Panc1 (cell line): ENCODE measurements around the gene PSMD1.

ENCODE experiments used
- POLR2AphosphoS5 ChIP-seq: IDR thresholded peaks from 2 replicates; pipeline ENCODE4 v1.6.1; 2012; ENCODE audit warnings: mild to moderate bottlenecking, low read depth, low read length, moderate library complexity
- REST ChIP-seq, 2 experiments: IDR thresholded peaks; 2 replicates each; pipeline ENCODE4 v1.6.1; 2011 to 2012; ENCODE audit warnings: low read depth in 2 of 2, control low read depth in 1 of 2, low read length in 1 of 2, mild to moderate bottlenecking in 1 of 2, moderate library complexity in 1 of 2; ENCODE audit not compliant: insufficient read depth in 1 of 2
- TF ChIP-seq, protein P1 (sequence below): fragments of 450-650 bp; IDR thresholded peaks from 2 replicates; pipeline ENCODE4 v1.5.1; 2017; ENCODE audit warnings: mild to moderate bottlenecking

- TF ChIP-seq, protein P1, sequence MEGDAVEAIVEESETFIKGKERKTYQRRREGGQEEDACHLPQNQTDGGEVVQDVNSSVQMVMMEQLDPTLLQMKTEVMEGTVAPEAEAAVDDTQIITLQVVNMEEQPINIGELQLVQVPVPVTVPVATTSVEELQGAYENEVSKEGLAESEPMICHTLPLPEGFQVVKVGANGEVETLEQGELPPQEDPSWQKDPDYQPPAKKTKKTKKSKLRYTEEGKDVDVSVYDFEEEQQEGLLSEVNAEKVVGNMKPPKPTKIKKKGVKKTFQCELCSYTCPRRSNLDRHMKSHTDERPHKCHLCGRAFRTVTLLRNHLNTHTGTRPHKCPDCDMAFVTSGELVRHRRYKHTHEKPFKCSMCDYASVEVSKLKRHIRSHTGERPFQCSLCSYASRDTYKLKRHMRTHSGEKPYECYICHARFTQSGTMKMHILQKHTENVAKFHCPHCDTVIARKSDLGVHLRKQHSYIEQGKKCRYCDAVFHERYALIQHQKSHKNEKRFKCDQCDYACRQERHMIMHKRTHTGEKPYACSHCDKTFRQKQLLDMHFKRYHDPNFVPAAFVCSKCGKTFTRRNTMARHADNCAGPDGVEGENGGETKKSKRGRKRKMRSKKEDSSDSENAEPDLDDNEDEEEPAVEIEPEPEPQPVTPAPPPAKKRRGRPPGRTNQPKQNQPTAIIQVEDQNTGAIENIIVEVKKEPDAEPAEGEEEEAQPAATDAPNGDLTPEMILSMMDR = no peak
- TF ChIP-seq POLR2AphosphoS5 = no peak
- TF ChIP-seq REST (IDR thresholded peaks at IDR 0.05; ENCODE audit: insufficient read depth in 1 of 2, low read depth in 2 of 2, low read length in 1 of 2) = no peak
Measured at GRCh38 chr2:231127480-231127879, 70.8 kb downstream of the PSMD1 start.
